H9 (cell line): Measurements from ENCODE around the gene MRPL18. TPM values are rescaled to one million over a fixed set of nuclear protein-coding genes. Genes with fewer than 3 reads are reported as not detected.

Source experiments
- DNase-seq: peaks from one replicate; pipeline ENCODE4 v3.0.0-alpha.2; 2017
- H2AFZ ChIP-seq: one replicate; pipeline ENCODE4 v1.6.1; 2013; ENCODE audit warnings: mild to moderate bottlenecking, low read length, control low read depth, moderate library complexity
- H2AK5ac ChIP-seq: 2 replicates; pipeline ENCODE4 v1.6.1; 2013; ENCODE audit warnings: low read length, control low read depth, mixed read lengths; ENCODE audit not compliant: insufficient read length
- H2BK120ac ChIP-seq: one replicate; pipeline ENCODE4 v1.6.1; 2013; ENCODE audit warnings: low read depth, mild to moderate bottlenecking, low read length, control low read depth, inconsistent platforms; ENCODE audit not compliant: poor library complexity, severe bottlenecking
- H2BK12ac ChIP-seq: 2 replicates; pipeline ENCODE4 v1.6.1; 2013; ENCODE audit warnings: low read length, control low read depth, mixed read lengths, low read depth; ENCODE audit not compliant: insufficient read length
- H2BK15ac ChIP-seq: 2 replicates; pipeline ENCODE4 v1.6.1; 2013; ENCODE audit warnings: low read depth, low read length, control low read depth
- H2BK20ac ChIP-seq: one replicate; pipeline ENCODE4 v1.6.1; 2013; ENCODE audit warnings: low read depth, mild to moderate bottlenecking, low read length, control low read depth, inconsistent platforms; ENCODE audit not compliant: poor library complexity, severe bottlenecking
- H2BK5ac ChIP-seq: 2 replicates; pipeline ENCODE4 v1.6.1; 2013; ENCODE audit warnings: low read length, control low read depth, mixed read lengths; ENCODE audit not compliant: insufficient read length
- H3K14ac ChIP-seq: 2 replicates; pipeline ENCODE4 v1.6.1; 2013; ENCODE audit warnings: low read length, control low read depth; ENCODE audit not compliant: insufficient read depth
- H3K18ac ChIP-seq: 2 replicates; pipeline ENCODE4 v1.6.1; 2013; ENCODE audit warnings: low read depth, mild to moderate bottlenecking, mixed read lengths, low read length, control low read depth; ENCODE audit not compliant: insufficient read length
- H3K23ac ChIP-seq: 2 replicates; pipeline ENCODE4 v1.6.1; 2013; ENCODE audit warnings: low read length, control low read depth, mixed read lengths, low read depth; ENCODE audit not compliant: insufficient read length
- H3K23me2 ChIP-seq: 2 replicates; pipeline ENCODE4 v1.6.1; 2013; ENCODE audit warnings: low read depth, mild to moderate bottlenecking, mixed read lengths, low read length, control low read depth; ENCODE audit not compliant: insufficient read length, poor library complexity, severe bottlenecking
- H3K27ac ChIP-seq: 2 replicates; pipeline ENCODE4 v1.5.1; 2013; ENCODE audit warnings: low read length, control low read depth, mixed read lengths, low read depth; ENCODE audit not compliant: insufficient read length
- H3K27me3 ChIP-seq: 2 replicates; pipeline ENCODE4 v1.6.1; 2013; ENCODE audit warnings: low read length, control low read depth, inconsistent platforms; ENCODE audit not compliant: insufficient read depth
- H3K4ac ChIP-seq: 2 replicates; pipeline ENCODE4 v1.6.1; 2013; ENCODE audit warnings: low read depth, mild to moderate bottlenecking, control low read depth, inconsistent platforms, low read length, moderate library complexity
- H3K4me1 ChIP-seq: 2 replicates; pipeline ENCODE4 v1.6.1; 2013; ENCODE audit warnings: low read length, control low read depth, inconsistent platforms; ENCODE audit not compliant: insufficient read depth
- H3K4me2 ChIP-seq: 2 replicates; pipeline ENCODE4 v1.6.1; 2013; ENCODE audit warnings: low read length, control low read depth, mixed read lengths; ENCODE audit not compliant: insufficient read length, insufficient read depth
- H3K56ac ChIP-seq: 2 replicates; pipeline ENCODE4 v1.6.1; 2013; ENCODE audit warnings: low read depth, mild to moderate bottlenecking, mixed read lengths, low read length, control low read depth; ENCODE audit not compliant: insufficient read length
- H3K79me1 ChIP-seq: 2 replicates; pipeline ENCODE4 v1.6.1; 2013; ENCODE audit warnings: low read depth, mild to moderate bottlenecking, moderate library complexity, low read length, control low read depth, inconsistent platforms; ENCODE audit not compliant: insufficient read depth, poor library complexity, severe bottlenecking
- H3K79me2 ChIP-seq: 2 replicates; pipeline ENCODE4 v1.6.1; 2013; ENCODE audit warnings: low read length, control low read depth, inconsistent platforms; ENCODE audit not compliant: insufficient read depth
- H3K9ac ChIP-seq: 2 replicates; pipeline ENCODE4 v1.6.1; 2013; ENCODE audit warnings: low read length, control low read depth, mixed read lengths; ENCODE audit not compliant: insufficient read length; ENCODE audit errors: extremely low read depth
- H3K9me3 ChIP-seq: one replicate; pipeline ENCODE4 v1.6.1; 2013; ENCODE audit warnings: low read depth, low read length, inconsistent platforms; ENCODE audit not compliant: control insufficient read depth
- H3T11ph ChIP-seq: one replicate; pipeline ENCODE4 v1.6.1; 2013; ENCODE audit warnings: mild to moderate bottlenecking, low read length, control low read depth, inconsistent platforms
- H4K20me1 ChIP-seq: one replicate; pipeline ENCODE4 v1.6.1; 2013; ENCODE audit not compliant: control insufficient read depth, insufficient read length, insufficient read depth
- H4K5ac ChIP-seq: 2 replicates; pipeline ENCODE4 v1.6.1; 2013; ENCODE audit warnings: low read depth, mild to moderate bottlenecking, mixed read lengths, low read length, control low read depth; ENCODE audit not compliant: insufficient read length
- H4K8ac ChIP-seq: replicated peaks from 2 replicates; pipeline ENCODE4 v1.6.1; 2013; ENCODE audit warnings: low read length, control low read depth, mixed read lengths, low read depth; ENCODE audit not compliant: insufficient read length
- H4K91ac ChIP-seq: 2 replicates; pipeline ENCODE4 v1.6.1; 2013; ENCODE audit warnings: low read depth, mild to moderate bottlenecking, moderate library complexity, mixed read lengths, low read length, control low read depth; ENCODE audit not compliant: insufficient read length
- H3K27ac Mint-ChIP-seq, 3 experiments: 2 replicates in 2 of 3; 3 replicates in 1 of 3; pipeline ENCODE4 v1.8.0; 2020 to 2021; ENCODE audit warnings: mixed read lengths in 3 of 3, mild to moderate bottlenecking in 1 of 3, moderate library complexity in 1 of 3
- H3K27me3 Mint-ChIP-seq: 2 replicates; pipeline ENCODE4 v1.8.0; 2021; ENCODE audit warnings: low read depth, mild to moderate bottlenecking, moderate library complexity, mixed read lengths
- H3K36me3 Mint-ChIP-seq, 3 experiments: 2 replicates in 2 of 3; 3 replicates in 1 of 3; pipeline ENCODE4 v1.8.0; 2020 to 2021; ENCODE audit warnings: low read depth in 3 of 3, mixed read lengths in 3 of 3; ENCODE audit not compliant: insufficient read depth in 1 of 3
- H3K4me1 Mint-ChIP-seq, 2 experiments: 2 replicates each; pipeline ENCODE4 v1.8.0; 2020; ENCODE audit warnings: mixed read lengths in 2 of 2
- H3K4me3 Mint-ChIP-seq, 2 experiments: 2 replicates in 1 of 2; 3 replicates in 1 of 2; pipeline ENCODE4 v1.8.0; 2020 to 2021; ENCODE audit warnings: mild to moderate bottlenecking in 2 of 2, mixed read lengths in 2 of 2, moderate library complexity in 1 of 2
- H3K9me3 Mint-ChIP-seq, 2 experiments: 2 replicates in 1 of 2; 3 replicates in 1 of 2; pipeline ENCODE4 v1.8.0; 2020; ENCODE audit warnings: mild to moderate bottlenecking in 2 of 2, mixed read lengths in 2 of 2, moderate library complexity in 1 of 2
- CTCF ChIP-seq: fragments of 200-600 bp; sonication (generic); conservative IDR thresholded peaks from 3 replicates; pipeline ENCODE4 v1.8.0; 2021; ENCODE audit warnings: antibody characterized with exemption, mild to moderate bottlenecking
- WGBS: extraction: QIAGEN DNeasy Blood & Tissue Kit; methylation state at CpG from one replicate; pipeline ENCODE4 v1.1.7; 2013; ENCODE audit warnings: missing lambda C conversion rate, low lambda C conversion rate, mixed read lengths; ENCODE audit not compliant: insufficient read length; ENCODE audit errors: extremely low coverage; 5-methylcytosine and 5-hydroxymethylcytosine counted together
- total RNA-seq: library from RNA; stranded (reverse); gene quantifications from 2 replicates; pipeline ENCODE4 v1.2.1, GENCODE V29; 2021

MRPL18 gene
- total RNA-seq, 1 experiment from 2014 or later: 88.8 TPM

- peaks cover 7% of the 10 kb centered on the region; the same call in 1 of the 2 replicates for H3K4me1 ChIP-seq
- Mint-ChIP-seq H3K27me3 (no peaks in the 10 kb centered on the region; the same call in 1 of the 2 replicates), H3K36me3 (no peaks in the 10 kb centered on the region), H3K4me1 (peaks cover 45 to 48% of the 10 kb centered on the region in 2 experiments), H3K27ac (no peak overlapping the region), H3K9me3 (no peaks in the 10 kb centered on the region), H3K4me3 (no peak overlapping the region)
- no peak overlapping the region for H3T11ph ChIP-seq
- H4K91ac ChIP-seq: no peak overlapping the region
- no peak overlapping the region for H4K8ac ChIP-seq
- no peak overlapping the region for H2AK5ac ChIP-seq
- no peak overlapping the region for H3K56ac ChIP-seq
- H4K20me1 ChIP-seq: no peaks in the 10 kb centered on the region
- H3K79me2 ChIP-seq: no peaks in the 10 kb centered on the region
- no peak overlapping the region for H3K4me2 ChIP-seq
- H3K18ac ChIP-seq: no peak overlapping the region
- H3K79me1 ChIP-seq: no peaks in the 10 kb centered on the region
- H2BK15ac ChIP-seq: no peak overlapping the region
- WGBS: no CpG with 5 or more reads among the region's 8 CpGs
- no peak overlapping the region for H2BK12ac ChIP-seq
- no peak for DNase-seq
- no peak overlapping the region for H3K14ac ChIP-seq
- TF ChIP-seq CTCF: no peak
- no peak overlapping the region for H3K4ac ChIP-seq
- H2BK5ac ChIP-seq: no peak overlapping the region
- H3K23ac ChIP-seq: no peak overlapping the region
- no peaks in the 10 kb centered on the region for H3K27me3 ChIP-seq
- H3K9me3 ChIP-seq: no peaks in the 10 kb centered on the region
- H2AFZ ChIP-seq: no peak overlapping the region
- no peaks in the 10 kb centered on the region for H3K23me2 ChIP-seq
- no peak overlapping the region for H3K9ac ChIP-seq
- H2BK120ac ChIP-seq: no peak overlapping the region
- H3K27ac ChIP-seq: no peak overlapping the region
- H2BK20ac ChIP-seq: no peak overlapping the region
- H4K5ac ChIP-seq: no peak overlapping the region
Observed at GRCh38 chr6:159837511-159837910, 47.2 kb downstream of the MRPL18 start.
